ENCODE measurements around the gene OTOS. TPM values are rescaled to one million over a fixed set of nuclear protein-coding genes. Genes with fewer than 3 reads are reported as not detected.

The OTOS gene
- total RNA-seq, 1 experiment from 2014 or later, result not detected

- Histone ChIP-seq H3K9me3 (ENCODE audit: control insufficient read depth, insufficient read depth, low read depth, low read length) (no peaks in the 10 kb centered on the region), H3K4me1 (ENCODE audit: control insufficient read depth, insufficient read depth, low read length) (peaks cover 8% of the 10 kb centered on the region), H3K4me3 (ENCODE audit: low read depth in 2 of 2, low read length in 2 of 2) (no peak overlapping the region), H3K27ac (ENCODE audit: low read length) (no peak overlapping the region), H3K27me3 (ENCODE audit: control insufficient read depth, insufficient read depth, low read length) (no peaks in the 10 kb centered on the region), H3K36me3 (ENCODE audit: control insufficient read depth, insufficient read depth, low read length) (peaks cover 3% of the 10 kb centered on the region; the same call in 1 of the 2 replicates)
- ATAC-seq (no peak), DNase-seq (ENCODE audit: low read depth, low spot score) (no peak)
- no TSS peak for BruUV-seq (replicated peaks)
- no peak for TF ChIP-seq CTCF (IDR thresholded peaks at IDR 0.05)
- TF ChIP-seq REST (IDR thresholded peaks at IDR 0.05; ENCODE audit: insufficient read depth in 1 of 2, low read depth in 2 of 2, low read length in 1 of 2), result no peak
- no peak for TF ChIP-seq TCF7L2 (IDR thresholded peaks at IDR 0.05; ENCODE audit: low read depth, low read length)
- TF ChIP-seq SIN3A (IDR thresholded peaks at IDR 0.05; ENCODE audit: borderline replicate concordance, insufficient read depth, low read depth, low read length), result no peak
- TF ChIP-seq POLR2AphosphoS5 (IDR thresholded peaks at IDR 0.05; ENCODE audit: low read depth, low read length), result no peak
- in situ Hi-C loops (cut with HindIII; ENCODE audit: low pct_unique_long_range_greater_than_20kb, low sequenced_read_pairs) (no loop called here), intact Hi-C loops (cut with micrococcal nuclease; ENCODE audit: unreplicated experiment) (no loop called here)
- POLR2A ChIA-PET, result no interaction called here
- CTCF ChIA-PET, result no interaction called here
Measured at GRCh38 chr2:240139011-240139441, 1.4 kb downstream of the OTOS start.

- Histone ChIP-seq H3K36me3 (ENCODE audit: control insufficient read depth, insufficient read depth, low read length) (peaks cover 7% of the 10 kb centered on the region; the same call in 1 of the 2 replicates), H3K27ac (ENCODE audit: low read length) (no peak overlapping the region), H3K4me3 (ENCODE audit: low read depth in 2 of 2, low read length in 2 of 2) (no peak overlapping the region), H3K9me3 (ENCODE audit: control insufficient read depth, insufficient read depth, low read depth, low read length) (no peaks in the 10 kb centered on the region), H3K4me1 (ENCODE audit: control insufficient read depth, insufficient read depth, low read length) (peaks cover 8% of the 10 kb centered on the region), H3K27me3 (ENCODE audit: control insufficient read depth, insufficient read depth, low read length) (no peaks in the 10 kb centered on the region)
- no peak for TF ChIP-seq POLR2AphosphoS5 (IDR thresholded peaks at IDR 0.05; ENCODE audit: low read depth, low read length)
- no peak for TF ChIP-seq TCF7L2 (IDR thresholded peaks at IDR 0.05; ENCODE audit: low read depth, low read length)
- no peak for TF ChIP-seq CTCF (IDR thresholded peaks at IDR 0.05)
- TF ChIP-seq REST (IDR thresholded peaks at IDR 0.05; ENCODE audit: insufficient read depth in 1 of 2, low read depth in 2 of 2, low read length in 1 of 2), result no peak
- ChIA-PET POLR2A (no interaction called here), CTCF (no interaction called here)
- DNase-seq (ENCODE audit: low read depth, low spot score), result no peak
- BruUV-seq (replicated peaks), result no TSS peak
- intact Hi-C loops (cut with micrococcal nuclease; ENCODE audit: unreplicated experiment), result no loop called here
- in situ Hi-C loops (cut with HindIII; ENCODE audit: low pct_unique_long_range_greater_than_20kb, low sequenced_read_pairs), result no loop called here
- ATAC-seq, result no peak
Measured at GRCh38 chr2:240138254-240138984, 2.0 kb downstream of the OTOS start.
